MM.1S (cell line): Measurements from ENCODE around the gene TSPAN5.

Experiments
- EZH2 ChIP-seq: fragments of 300-600 bp; sonication (generic); optimal IDR thresholded peaks from 2 replicates; pipeline ENCODE3; 2017; ENCODE audit warnings: low read depth, mild to moderate bottlenecking, antibody characterized with exemption, low read length, mixed read lengths
- TF ChIP-seq, protein P1 (sequence below): fragments of 300-600 bp; sonication (generic); IDR thresholded peaks from 2 replicates; pipeline ENCODE4 v1.5.1; 2016; ENCODE audit warnings: antibody characterized with exemption, low read length, mixed read lengths

DNA sequence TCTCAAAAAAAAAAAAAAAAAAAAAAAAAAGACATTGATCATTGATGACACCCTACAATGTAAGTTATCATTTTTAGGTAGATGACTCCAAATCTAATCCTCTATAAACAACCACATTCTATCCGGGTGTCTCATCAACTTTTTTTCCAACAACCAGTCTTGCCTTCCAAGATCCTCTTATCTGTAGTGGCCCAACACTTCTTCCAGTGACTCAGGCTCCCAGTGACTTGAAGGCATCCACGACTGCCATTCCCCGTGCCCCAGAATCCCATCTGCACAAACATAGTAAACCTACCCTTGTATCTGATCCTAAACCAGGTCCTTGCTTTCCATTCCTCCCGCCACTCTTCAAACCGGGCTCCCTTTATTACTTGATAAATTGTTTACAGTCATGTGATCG, 15.6 kb upstream of the TSPAN5 start:
- TF ChIP-seq, protein P1, sequence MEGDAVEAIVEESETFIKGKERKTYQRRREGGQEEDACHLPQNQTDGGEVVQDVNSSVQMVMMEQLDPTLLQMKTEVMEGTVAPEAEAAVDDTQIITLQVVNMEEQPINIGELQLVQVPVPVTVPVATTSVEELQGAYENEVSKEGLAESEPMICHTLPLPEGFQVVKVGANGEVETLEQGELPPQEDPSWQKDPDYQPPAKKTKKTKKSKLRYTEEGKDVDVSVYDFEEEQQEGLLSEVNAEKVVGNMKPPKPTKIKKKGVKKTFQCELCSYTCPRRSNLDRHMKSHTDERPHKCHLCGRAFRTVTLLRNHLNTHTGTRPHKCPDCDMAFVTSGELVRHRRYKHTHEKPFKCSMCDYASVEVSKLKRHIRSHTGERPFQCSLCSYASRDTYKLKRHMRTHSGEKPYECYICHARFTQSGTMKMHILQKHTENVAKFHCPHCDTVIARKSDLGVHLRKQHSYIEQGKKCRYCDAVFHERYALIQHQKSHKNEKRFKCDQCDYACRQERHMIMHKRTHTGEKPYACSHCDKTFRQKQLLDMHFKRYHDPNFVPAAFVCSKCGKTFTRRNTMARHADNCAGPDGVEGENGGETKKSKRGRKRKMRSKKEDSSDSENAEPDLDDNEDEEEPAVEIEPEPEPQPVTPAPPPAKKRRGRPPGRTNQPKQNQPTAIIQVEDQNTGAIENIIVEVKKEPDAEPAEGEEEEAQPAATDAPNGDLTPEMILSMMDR, result no peak
- TF ChIP-seq EZH2, result no peak
